HAP-1 (cell line): ENCODE measurements around the gene SORL1-AS1.

ENCODE experiments used
- DNase-seq, 2 experiments: peaks; one replicate each; pipeline ENCODE4 v3.0.0-alpha.2; 2016 to 2020; ENCODE audit warnings: low spot score in 2 of 2
- H3K27me3 ChIP-seq: fragments of 250-450 bp; sonication (Bioruptor Pico); 2 replicates; pipeline ENCODE4 v1.5.1; 2020; ENCODE audit warnings: low read depth, mild to moderate bottlenecking, moderate library complexity
- H3K36me3 ChIP-seq: fragments of 250-450 bp; sonication (Bioruptor Pico); replicated peaks from 2 replicates; pipeline ENCODE4 v1.5.1; 2020; ENCODE audit warnings: mild to moderate bottlenecking
- H3K4me1 ChIP-seq: fragments of 250-450 bp; sonication (Bioruptor Pico); 2 replicates; pipeline ENCODE4 v1.5.1; 2020; ENCODE audit warnings: mild to moderate bottlenecking
- H3K4me3 ChIP-seq: fragments of 250-450 bp; sonication (Bioruptor Pico); 2 replicates; pipeline ENCODE4 v1.5.1; 2020; ENCODE audit warnings: mild to moderate bottlenecking, moderate library complexity
- H3K9me3 ChIP-seq: fragments of 250-450 bp; sonication (Bioruptor Pico); 2 replicates; pipeline ENCODE4 v1.5.1; 2020; ENCODE audit warnings: mild to moderate bottlenecking, moderate library complexity
- in situ Hi-C: fragments of 300-500 bp; cut with MboI; formaldehyde crosslinking; loops from 3 replicates; pipeline ENCODE4 v1.14.3; 2020; ENCODE audit warnings: low sequenced_read_pairs, inconsistent platforms, mixed read lengths

Gene SORL1-AS1

GRCh38 chr11:121467471-121467870 is 14.7 kb upstream of the SORL1-AS1 start:
- no peak for DNase-seq
- Histone ChIP-seq H3K36me3 (no peaks in the 10 kb centered on the region), H3K4me3 (no peak overlapping the region), H3K9me3 (no peaks in the 10 kb centered on the region), H3K27me3 (no peaks in the 10 kb centered on the region), H3K4me1 (peaks cover 7% of the 10 kb centered on the region; the same call in 1 of the 2 replicates)
- in situ Hi-C loops, result no loop called here

GRCh38 chr11:121466063-121466794 is 13.5 kb upstream of the SORL1-AS1 start:
- Histone ChIP-seq H3K4me3 (no peak overlapping the region), H3K36me3 (no peaks in the 10 kb centered on the region), H3K27me3 (no peaks in the 10 kb centered on the region), H3K9me3 (no peaks in the 10 kb centered on the region), H3K4me1 (peaks cover 7% of the 10 kb centered on the region; the same call in 1 of the 2 replicates)
- in situ Hi-C loops, result no loop called here
- peak; percentile 32 to 83 for DNase-seq

- no peaks in the 10 kb centered on the region for H3K9me3 ChIP-seq
- DNase-seq, result no peak
- H3K36me3 ChIP-seq, result no peaks in the 10 kb centered on the region
- H3K4me3 ChIP-seq, result no peak overlapping the region
- peaks cover 7% of the 10 kb centered on the region; the same call in 1 of the 2 replicates for H3K4me1 ChIP-seq
- H3K27me3 ChIP-seq, result no peaks in the 10 kb centered on the region
- in situ Hi-C loops, result no loop called here
These were observed 12.9 kb upstream of the SORL1-AS1 start for GRCh38 chr11:121465709-121466062.

GRCh38 chr11:121464352-121464946 is 11.7 kb upstream of the SORL1-AS1 start:
- Histone ChIP-seq H3K4me3 (no peak overlapping the region), H3K36me3 (no peaks in the 10 kb centered on the region), H3K27me3 (no peaks in the 10 kb centered on the region), H3K9me3 (no peaks in the 10 kb centered on the region), H3K4me1 (peaks cover 7% of the 10 kb centered on the region; the same call in 1 of the 2 replicates)
- in situ Hi-C loops, result no loop called here
- DNase-seq, result no peak

- in situ Hi-C loops, result no loop called here
- Histone ChIP-seq H3K27me3 (no peaks in the 10 kb centered on the region), H3K4me3 (no peak overlapping the region), H3K36me3 (no peaks in the 10 kb centered on the region), H3K9me3 (no peaks in the 10 kb centered on the region), H3K4me1 (peaks cover 7% of the 10 kb centered on the region; the same call in 1 of the 2 replicates)
- DNase-seq, result no peak
These were observed 11.0 kb upstream of the SORL1-AS1 start for GRCh38 chr11:121463689-121464335.

- Histone ChIP-seq H3K4me1 (peaks cover 8% of the 10 kb centered on the region; the same call in 1 of the 2 replicates), H3K36me3 (no peaks in the 10 kb centered on the region), H3K4me3 (no peak overlapping the region), H3K27me3 (no peaks in the 10 kb centered on the region), H3K9me3 (no peaks in the 10 kb centered on the region)
- DNase-seq, result no peak
- in situ Hi-C loops, result no loop called here
These were observed 9.1 kb upstream of the SORL1-AS1 start for GRCh38 chr11:121461843-121462242.

- H3K4me3 ChIP-seq, result no peak overlapping the region
- H3K4me1 ChIP-seq, result peaks cover 11% of the 10 kb centered on the region
These were observed 8.3 kb upstream of the SORL1-AS1 start for GRCh38 chr11:121460941-121461514.

GRCh38 chr11:121459413-121460017 is 6.7 kb upstream of the SORL1-AS1 start:
- in situ Hi-C loops, result no loop called here
- Histone ChIP-seq H3K4me1 (peaks cover 11% of the 10 kb centered on the region), H3K4me3 (no peak overlapping the region), H3K27me3 (no peaks in the 10 kb centered on the region), H3K9me3 (no peaks in the 10 kb centered on the region), H3K36me3 (no peaks in the 10 kb centered on the region)
- no peak for DNase-seq

More at GRCh38 chr11:121460941-121461514, 8.3 kb upstream of the SORL1-AS1 start:
- in situ Hi-C loops, result no loop called here
- H3K9me3 ChIP-seq, result no peaks in the 10 kb centered on the region
- no peaks in the 10 kb centered on the region for H3K36me3 ChIP-seq
- H3K27me3 ChIP-seq, result no peaks in the 10 kb centered on the region
- no peak for DNase-seq

- Histone ChIP-seq H3K36me3 (no peaks in the 10 kb centered on the region), H3K4me1 (peaks cover 12% of the 10 kb centered on the region), H3K27me3 (no peaks in the 10 kb centered on the region), H3K4me3 (no peak overlapping the region), H3K9me3 (no peaks in the 10 kb centered on the region)
- in situ Hi-C loops, result no loop called here
- no peak for DNase-seq
These were observed 5.8 kb upstream of the SORL1-AS1 start for GRCh38 chr11:121458551-121458950.

- Histone ChIP-seq H3K27me3 (no peaks in the 10 kb centered on the region), H3K4me1 (peaks cover 17% of the 10 kb centered on the region), H3K4me3 (no peak overlapping the region), H3K9me3 (no peaks in the 10 kb centered on the region), H3K36me3 (no peaks in the 10 kb centered on the region)
- DNase-seq, result no peak
- in situ Hi-C loops, result no loop called here
These were observed 4.2 kb upstream of the SORL1-AS1 start for GRCh38 chr11:121456816-121457431.

- no peak overlapping the region for H3K4me3 ChIP-seq
- H3K36me3 ChIP-seq, result no peaks in the 10 kb centered on the region
- in situ Hi-C loops, result no loop called here
- DNase-seq, result no peak
- no peaks in the 10 kb centered on the region for H3K9me3 ChIP-seq
- H3K4me1 ChIP-seq, result peaks cover 19% of the 10 kb centered on the region
- no peaks in the 10 kb centered on the region for H3K27me3 ChIP-seq
These were observed 3.4 kb upstream of the SORL1-AS1 start for GRCh38 chr11:121456151-121456550.

- Histone ChIP-seq H3K36me3 (no peaks in the 10 kb centered on the region), H3K27me3 (no peaks in the 10 kb centered on the region), H3K4me3 (no peak overlapping the region), H3K9me3 (no peaks in the 10 kb centered on the region), H3K4me1 (peaks cover 19% of the 10 kb centered on the region)
- in situ Hi-C loops, result no loop called here
- DNase-seq, result no peak
These were observed 2.3 kb upstream of the SORL1-AS1 start for GRCh38 chr11:121455115-121455514.

- DNase-seq, result no peak
- Histone ChIP-seq H3K9me3 (no peaks in the 10 kb centered on the region), H3K27me3 (no peaks in the 10 kb centered on the region), H3K36me3 (no peaks in the 10 kb centered on the region), H3K4me1 (peaks cover 19% of the 10 kb centered on the region), H3K4me3 (no peak overlapping the region)
- in situ Hi-C loops, result no loop called here
These were observed 977 bp upstream of the SORL1-AS1 start for GRCh38 chr11:121453589-121454299.
